ACC112 (cell line): ENCODE measurements around the gene PLEKHG3.
A peak's percentile ranks its signal among the peaks of the same experiment; 100 is the strongest.

Experiments used
- H2AFZ ChIP-seq: fragments of 200-600 bp; sonication (generic); one replicate; pipeline ENCODE4 v1.6.0; 2017; ENCODE audit warnings: antibody characterized with exemption, low read length; ENCODE audit not compliant: unreplicated experiment
- H3K27ac ChIP-seq: fragments of 200-600 bp; sonication (generic); 2 replicates; pipeline ENCODE4 v1.5.1; 2014; ENCODE audit warnings: low read depth, mild to moderate bottlenecking, antibody characterized with exemption, low read length, moderate library complexity
- H3K27me3 ChIP-seq: fragments of 200-600 bp; sonication (generic); 2 replicates; pipeline ENCODE4 v1.6.1; 2014; ENCODE audit warnings: mild to moderate bottlenecking, antibody characterized with exemption, low read length, moderate library complexity, mixed read lengths; ENCODE audit not compliant: insufficient read depth
- H3K36me3 ChIP-seq: fragments of 200-600 bp; sonication (generic); 2 replicates; pipeline ENCODE4 v1.6.1; 2016; ENCODE audit warnings: mild to moderate bottlenecking, antibody characterized with exemption, low read length, moderate library complexity, mixed read lengths; ENCODE audit not compliant: insufficient read depth
- H3K4me1 ChIP-seq: fragments of 200-600 bp; sonication (generic); one replicate; pipeline ENCODE4 v1.6.1; 2016; ENCODE audit warnings: low read length, mixed read lengths; ENCODE audit not compliant: insufficient read depth, unreplicated experiment, control insufficient read depth
- H3K4me3 ChIP-seq: fragments of 200-600 bp; sonication (generic); 2 replicates; pipeline ENCODE4 v1.5.1; 2014; ENCODE audit warnings: mild to moderate bottlenecking, low read depth, low read length
- H3K79me2 ChIP-seq: fragments of 200-600 bp; sonication (generic); one replicate; pipeline ENCODE4 v1.6.0; 2016; ENCODE audit warnings: low read length; ENCODE audit not compliant: control insufficient read depth, unreplicated experiment, insufficient read depth

Gene PLEKHG3

DNA sequence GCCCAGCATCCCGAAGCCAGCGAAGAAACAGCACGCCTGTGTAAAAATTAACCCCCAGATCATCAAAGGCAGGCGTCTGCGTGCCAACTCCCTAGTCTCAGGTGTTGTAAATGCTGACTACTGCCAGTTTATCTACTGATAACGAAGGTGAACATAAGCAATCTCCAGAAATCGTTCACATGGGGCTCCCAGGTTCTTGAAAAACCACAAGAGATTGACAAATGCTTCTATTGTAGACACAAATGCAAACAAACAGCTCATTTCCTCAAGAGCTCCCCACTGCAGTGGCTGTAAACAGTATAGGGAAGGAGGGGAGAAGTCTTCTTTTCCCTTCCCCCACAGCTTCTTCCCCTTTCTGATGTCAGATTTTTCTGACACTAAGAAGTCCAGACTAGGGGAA, 5.3 kb upstream of the PLEKHG3 start:
- Histone ChIP-seq H3K36me3 (no peaks in the 10 kb centered on the region), H3K4me1 (no peaks in the 10 kb centered on the region), H3K27me3 (peaks cover 83% of the 10 kb centered on the region), H3K4me3 (no peak overlapping the region), H2AFZ (no peak overlapping the region), H3K27ac (no peak overlapping the region), H3K79me2 (no peaks in the 10 kb centered on the region)

DNA sequence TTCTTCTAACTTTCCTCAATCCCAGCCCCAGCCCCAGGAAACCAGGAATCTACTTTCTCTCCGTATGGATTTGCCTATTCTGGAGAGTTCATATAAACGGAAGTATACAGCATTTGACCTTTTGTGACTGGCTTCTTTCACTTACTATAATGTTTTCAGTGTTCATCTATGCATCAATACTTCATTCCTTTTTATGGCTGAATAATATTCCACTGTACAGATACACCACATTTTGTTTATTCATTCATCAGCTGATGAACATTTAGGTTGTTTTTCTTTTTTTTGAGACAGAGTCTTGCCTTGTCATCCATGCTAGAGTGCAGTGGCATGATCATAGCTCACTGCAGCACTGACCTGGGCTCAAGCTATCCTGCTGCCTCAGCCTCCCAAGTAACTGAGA, 3.9 kb upstream of the PLEKHG3 start:
- no peaks in the 10 kb centered on the region for H3K79me2 ChIP-seq
- no peak overlapping the region for H3K4me3 ChIP-seq
- no peak overlapping the region for H2AFZ ChIP-seq
- no peak overlapping the region for H3K27ac ChIP-seq
- H3K4me1 ChIP-seq, result no peaks in the 10 kb centered on the region
- peaks cover 69% of the 10 kb centered on the region for H3K27me3 ChIP-seq
- no peaks in the 10 kb centered on the region for H3K36me3 ChIP-seq

DNA sequence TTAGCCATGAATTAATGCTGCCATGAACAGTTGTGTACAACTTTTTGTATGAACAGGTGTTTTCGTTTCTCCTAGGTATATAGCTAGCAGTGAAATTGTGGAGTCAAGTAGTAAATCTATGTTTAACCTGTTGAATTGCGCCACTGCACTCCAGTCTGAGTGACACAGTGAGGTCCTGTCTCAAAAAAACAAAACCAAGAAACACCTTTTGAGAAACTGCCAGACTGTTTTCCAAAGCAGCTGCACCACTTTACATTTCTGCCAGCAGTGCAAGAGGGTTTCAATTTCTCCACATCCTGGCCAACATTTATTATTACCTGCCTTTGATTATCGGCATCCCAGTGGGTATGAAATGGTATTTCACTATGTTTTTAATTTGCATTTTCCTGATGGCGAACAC, 3.3 kb upstream of the PLEKHG3 start:
- no peak overlapping the region for H3K4me3 ChIP-seq
- no peak overlapping the region for H3K27ac ChIP-seq
- H3K79me2 ChIP-seq, result no peaks in the 10 kb centered on the region
- H3K27me3 ChIP-seq, result peaks cover 68% of the 10 kb centered on the region
- H3K4me1 ChIP-seq, result no peaks in the 10 kb centered on the region
- H2AFZ ChIP-seq, result no peak overlapping the region
- H3K36me3 ChIP-seq, result no peaks in the 10 kb centered on the region

DNA sequence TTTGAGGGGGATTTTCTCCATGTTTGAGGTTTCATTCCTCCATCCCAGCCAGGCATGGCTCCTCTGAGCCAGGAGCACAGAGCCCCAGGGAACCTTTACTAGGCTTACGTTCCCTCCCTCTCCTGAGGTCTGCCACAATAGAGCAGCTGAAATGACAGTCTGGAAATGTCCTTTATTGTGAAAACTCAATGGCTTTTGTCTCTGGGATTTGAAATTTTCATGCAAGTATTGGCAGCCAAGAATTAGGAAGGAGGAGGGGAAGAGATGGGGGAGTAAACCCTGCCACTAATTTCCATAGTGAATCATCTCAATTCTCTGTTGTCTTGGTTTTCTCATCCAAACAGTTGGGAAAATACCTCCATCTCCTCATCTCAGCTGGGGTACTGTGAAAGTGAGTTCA, 2.6 kb upstream of the PLEKHG3 start:
- H2AFZ ChIP-seq, result no peak overlapping the region
- H3K27me3 ChIP-seq, result peaks cover 62% of the 10 kb centered on the region
- no peaks in the 10 kb centered on the region for H3K36me3 ChIP-seq
- H3K4me3 ChIP-seq, result no peak overlapping the region
- no peaks in the 10 kb centered on the region for H3K79me2 ChIP-seq
- H3K27ac ChIP-seq, result no peak overlapping the region
- H3K4me1 ChIP-seq, result no peaks in the 10 kb centered on the region

DNA sequence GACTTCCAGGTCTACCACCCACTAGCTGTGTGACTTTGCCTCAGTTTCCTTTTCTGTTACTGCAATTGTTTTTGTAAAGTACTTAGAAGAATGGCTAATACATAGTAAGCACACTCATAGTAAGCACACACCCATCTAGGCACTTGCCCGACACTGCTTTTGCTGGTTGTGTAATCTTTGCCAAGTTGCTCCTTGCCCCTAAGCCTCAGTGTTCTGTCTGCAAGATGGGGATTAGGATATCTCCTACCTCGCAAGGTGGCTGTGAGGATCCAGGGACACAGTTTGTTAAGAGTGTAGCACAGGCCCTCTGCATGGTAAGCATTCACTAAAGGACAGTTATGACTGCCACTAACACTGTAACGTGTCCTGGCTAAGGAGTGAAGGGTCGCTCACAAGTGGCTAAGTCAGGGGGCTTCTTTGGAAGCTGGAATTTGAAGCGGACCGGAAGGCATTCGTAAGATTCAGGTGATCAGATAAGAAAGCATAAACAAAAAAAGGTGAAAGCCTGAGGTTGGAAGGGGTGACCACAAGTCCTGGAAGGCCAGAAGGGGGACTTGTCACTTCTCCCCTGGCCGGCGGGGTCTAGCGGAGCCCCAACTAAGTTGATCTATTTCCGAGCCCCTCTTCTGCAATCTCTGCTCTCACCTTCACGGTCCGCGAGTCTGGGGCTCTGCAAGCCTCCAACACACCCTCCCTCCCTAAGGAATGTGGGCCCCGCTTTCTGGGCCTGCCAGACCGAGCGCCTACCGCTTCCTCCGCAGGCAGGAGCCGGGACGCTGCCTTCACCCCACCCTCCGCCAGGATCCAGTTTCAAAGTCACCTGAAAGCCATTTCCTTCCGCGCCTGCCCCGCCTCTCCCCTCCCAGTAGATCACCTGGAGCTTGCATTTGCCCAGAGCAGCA, 1.5 kb upstream of the PLEKHG3 start:
- H3K4me1 ChIP-seq, result peaks cover 4% of the 10 kb centered on the region
- no peak overlapping the region for H2AFZ ChIP-seq
- no peaks in the 10 kb centered on the region for H3K79me2 ChIP-seq
- H3K27me3 ChIP-seq, result peaks cover 53% of the 10 kb centered on the region
- H3K36me3 ChIP-seq, result no peaks in the 10 kb centered on the region
- no peak overlapping the region for H3K4me3 ChIP-seq
- no peak overlapping the region for H3K27ac ChIP-seq

DNA sequence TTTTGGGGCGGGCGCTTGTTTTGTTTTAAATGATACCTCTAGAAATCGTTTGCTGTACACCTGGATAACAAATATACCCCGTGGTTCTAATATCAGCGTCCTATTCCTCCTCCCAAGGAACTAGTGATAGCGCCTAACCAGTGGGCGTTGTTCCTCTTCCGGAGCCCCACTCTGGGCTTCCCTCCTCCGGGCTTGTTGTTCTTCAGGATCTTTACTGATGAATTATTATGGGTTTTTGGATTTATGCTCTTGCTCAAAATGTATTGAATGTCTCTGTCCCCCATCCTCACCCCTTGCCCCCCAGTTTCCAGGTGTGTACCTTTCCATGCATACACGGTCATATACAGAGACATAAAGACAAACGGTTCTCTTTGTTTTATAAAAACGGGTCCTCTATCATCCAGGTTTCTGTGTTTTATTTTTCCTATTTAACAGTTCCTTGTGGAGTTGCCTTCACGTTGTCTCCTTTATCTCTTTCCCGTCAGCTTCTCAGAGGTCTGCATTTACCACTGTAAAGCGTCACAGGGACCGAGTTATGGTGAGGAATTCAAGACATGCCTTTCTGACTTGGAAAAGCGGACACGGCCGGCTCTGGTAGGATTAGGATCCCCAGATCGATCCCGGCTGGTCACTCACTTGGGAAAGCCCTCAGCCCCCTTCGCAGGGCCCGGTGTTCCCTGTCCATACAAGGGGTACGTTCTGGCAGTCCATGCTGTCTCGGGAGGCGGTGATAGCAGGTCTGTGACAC, 655 bp upstream of the PLEKHG3 start:
- Histone ChIP-seq H3K4me3 (peak overlapping the region; percentile 88), H3K36me3 (no peaks in the 10 kb centered on the region), H2AFZ (peak overlapping the region; percentile 85), H3K79me2 (no peaks in the 10 kb centered on the region), H3K27me3 (peaks cover 46% of the 10 kb centered on the region), H3K27ac (no peak overlapping the region), H3K4me1 (peaks cover 11% of the 10 kb centered on the region)

DNA sequence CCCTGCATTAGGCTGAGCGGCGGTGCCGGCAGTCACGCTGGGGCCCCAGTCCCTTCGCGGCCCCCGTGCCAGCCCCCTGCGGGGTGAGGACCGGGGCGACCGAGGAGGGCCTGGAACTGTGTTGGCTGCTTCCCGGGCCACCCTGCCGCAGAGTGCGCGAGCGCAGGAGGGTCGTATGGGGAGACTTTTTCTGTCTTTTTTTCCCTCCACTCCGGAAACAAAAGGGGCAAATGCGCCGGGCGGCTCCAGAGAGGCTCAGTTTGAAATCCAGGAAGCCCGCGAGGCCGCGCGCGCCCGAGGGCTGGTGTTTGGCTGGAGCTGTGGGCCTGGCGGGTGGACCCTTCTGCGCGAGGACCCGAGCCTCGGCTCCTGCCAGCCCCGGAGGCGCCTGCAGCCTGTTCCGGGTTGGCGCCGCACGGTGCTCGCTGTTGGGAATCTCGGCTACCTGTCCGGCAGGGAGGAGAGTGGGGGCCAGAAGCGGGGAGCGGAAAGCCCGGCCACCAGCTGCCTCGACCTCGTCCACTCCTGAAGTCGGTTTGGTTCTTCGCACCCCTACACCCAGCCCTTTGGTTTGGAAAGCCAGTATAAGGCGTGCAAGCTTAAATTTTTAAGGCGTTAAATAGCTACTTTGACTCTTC, 638 bp downstream of the PLEKHG3 start:
- Histone ChIP-seq H2AFZ (peak overlapping the region; percentile 85), H3K79me2 (no peaks in the 10 kb centered on the region), H3K27ac (no peak overlapping the region), H3K27me3 (peaks cover 36% of the 10 kb centered on the region), H3K4me1 (peaks cover 11% of the 10 kb centered on the region), H3K36me3 (no peaks in the 10 kb centered on the region), H3K4me3 (peak overlapping the region; percentile 88)

DNA sequence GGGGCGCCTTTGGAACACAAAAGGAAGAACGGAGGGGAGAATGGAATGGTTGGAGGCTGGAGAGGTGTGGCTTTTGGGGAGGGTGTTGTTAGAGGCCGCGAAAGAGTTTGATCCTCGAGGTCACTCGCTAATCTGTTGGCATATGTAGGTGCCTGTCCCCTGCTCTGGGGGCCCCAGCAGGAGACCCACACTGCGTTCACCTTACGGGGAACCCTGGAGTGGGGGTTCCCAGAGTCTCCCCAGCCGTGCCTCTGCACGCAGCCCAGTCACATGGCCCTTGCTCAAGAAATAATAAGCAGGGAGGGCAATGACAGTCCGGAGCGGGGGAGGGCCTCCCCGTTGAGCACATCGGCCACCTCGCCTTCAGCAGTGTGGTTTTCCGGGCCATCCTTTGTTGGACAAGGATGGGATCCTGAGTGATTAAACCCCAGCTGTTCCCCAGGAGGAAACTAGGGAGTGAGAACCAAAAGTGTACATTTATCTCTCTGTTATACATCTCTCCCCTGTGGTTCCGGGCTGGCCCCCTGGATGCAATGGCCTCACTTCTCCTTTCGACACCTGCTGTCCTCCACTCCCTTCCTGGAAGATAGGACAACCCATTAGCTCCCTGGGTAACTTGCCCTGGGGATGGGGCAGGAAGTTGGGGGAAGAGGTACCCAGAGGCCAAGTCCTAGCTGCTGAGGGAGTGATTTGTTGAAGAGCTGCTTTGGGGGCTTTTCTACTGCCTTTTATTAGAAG, 1.3 kb downstream of the PLEKHG3 start:
- Histone ChIP-seq H2AFZ (no peak overlapping the region), H3K79me2 (no peaks in the 10 kb centered on the region), H3K27ac (no peak overlapping the region), H3K36me3 (no peaks in the 10 kb centered on the region), H3K4me3 (peak overlapping the region; percentile 88), H3K4me1 (peaks cover 11% of the 10 kb centered on the region), H3K27me3 (peaks cover 32% of the 10 kb centered on the region)

DNA sequence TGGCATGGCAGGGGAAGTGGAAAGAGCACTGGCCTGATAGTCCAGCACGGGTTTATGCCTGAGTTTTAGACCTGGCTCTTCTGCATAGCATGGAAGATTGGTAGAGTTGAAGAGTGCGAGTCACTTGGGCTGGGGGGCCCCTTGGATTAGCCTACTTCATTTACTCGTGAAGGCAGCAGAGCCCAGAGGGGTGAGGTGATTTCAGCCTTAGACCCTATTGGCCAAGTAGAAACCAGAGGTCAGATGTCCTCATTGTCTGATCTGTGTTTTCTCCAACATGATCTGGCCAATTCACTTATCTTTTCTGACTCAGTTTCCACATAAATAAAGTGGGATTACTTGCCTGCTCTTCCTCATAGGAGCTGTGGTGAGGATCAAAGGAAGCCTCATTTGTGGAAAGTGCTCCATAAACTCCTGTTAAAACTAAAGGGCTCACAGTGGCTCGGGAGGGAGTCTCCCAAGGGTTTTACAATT, 1.9 kb downstream of the PLEKHG3 start:
- H3K27me3 ChIP-seq, result peaks cover 26% of the 10 kb centered on the region
- H3K4me1 ChIP-seq, result peaks cover 11% of the 10 kb centered on the region
- H3K79me2 ChIP-seq, result no peaks in the 10 kb centered on the region
- no peak overlapping the region for H3K27ac ChIP-seq
- no peak overlapping the region for H3K4me3 ChIP-seq
- no peak overlapping the region for H2AFZ ChIP-seq
- no peaks in the 10 kb centered on the region for H3K36me3 ChIP-seq

DNA sequence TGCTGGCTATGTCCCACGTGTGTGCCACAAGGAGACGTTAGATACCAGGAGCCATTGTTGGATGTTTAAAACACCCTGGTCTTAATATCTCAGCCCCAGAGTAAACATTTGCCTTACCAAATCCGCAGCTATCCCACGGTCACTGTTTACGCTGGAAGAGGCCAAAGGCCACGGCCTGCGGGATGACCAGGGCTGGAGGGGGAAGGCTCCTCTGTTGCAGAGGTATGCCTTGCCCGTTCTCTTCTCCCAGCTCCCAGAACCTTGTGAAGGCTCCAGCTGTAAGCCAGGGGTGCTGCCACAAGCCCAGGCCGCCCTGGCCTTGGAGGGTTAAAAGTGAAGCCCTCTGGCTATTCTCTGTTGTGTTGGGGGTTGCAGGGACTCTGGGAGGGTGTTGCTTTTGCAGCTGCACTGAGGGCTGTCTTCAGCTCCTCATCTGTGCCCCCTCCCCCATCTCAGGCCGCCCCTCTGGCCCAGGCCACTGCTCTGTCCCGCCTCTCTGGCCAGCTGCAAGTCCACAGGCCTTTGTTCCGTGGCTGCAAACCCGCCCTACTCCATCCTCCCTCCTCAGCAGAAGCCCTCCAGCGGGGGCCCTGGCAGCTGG, 2.5 kb downstream of the PLEKHG3 start:
- Histone ChIP-seq H3K4me3 (no peak overlapping the region), H3K27me3 (peaks cover 21% of the 10 kb centered on the region), H2AFZ (no peak overlapping the region), H3K79me2 (no peaks in the 10 kb centered on the region), H3K27ac (no peak overlapping the region), H3K4me1 (peaks cover 11% of the 10 kb centered on the region), H3K36me3 (no peaks in the 10 kb centered on the region)
